ENCODE data around the gene MRPL53.

The MRPL53 gene

GRCh38 chr2:74472086-74472944, at the start of gene MRPL53:
Gene MRPL53, minus strand, starts transcription at chr2:74472680. Its CDS starts 20 bp downstream, at chr2:74472660.
- DNase-seq (ENCODE audit: insufficient read length, low spot score) = peak; percentile 70
- FAIRE-seq = peak; percentile 15
- peak; percentile 78 for TF ChIP-seq POLR2A (IDR thresholded peaks at IDR 0.05; ENCODE audit: low read depth, low read length)

GRCh38 chr2:74516650-74517049, 44.2 kb upstream of the MRPL53 start:
- DNase-seq (ENCODE audit: insufficient read length, low spot score) = no peak
- FAIRE-seq = no peak
- no peak for TF ChIP-seq POLR2A (IDR thresholded peaks at IDR 0.05; ENCODE audit: low read depth, low read length)

GRCh38 chr2:74515981-74516633, 43.6 kb upstream of the MRPL53 start:
- no peak for TF ChIP-seq POLR2A (IDR thresholded peaks at IDR 0.05; ENCODE audit: low read depth, low read length)
- no peak for DNase-seq (ENCODE audit: insufficient read length, low spot score)
- no peak for FAIRE-seq

- DNase-seq (ENCODE audit: insufficient read length, low spot score) (no peak), FAIRE-seq (no peak)
- no peak for TF ChIP-seq POLR2A (IDR thresholded peaks at IDR 0.05; ENCODE audit: low read depth, low read length)
Observed at GRCh38 chr2:74515271-74515980, 42.9 kb upstream of the MRPL53 start.

DNA sequence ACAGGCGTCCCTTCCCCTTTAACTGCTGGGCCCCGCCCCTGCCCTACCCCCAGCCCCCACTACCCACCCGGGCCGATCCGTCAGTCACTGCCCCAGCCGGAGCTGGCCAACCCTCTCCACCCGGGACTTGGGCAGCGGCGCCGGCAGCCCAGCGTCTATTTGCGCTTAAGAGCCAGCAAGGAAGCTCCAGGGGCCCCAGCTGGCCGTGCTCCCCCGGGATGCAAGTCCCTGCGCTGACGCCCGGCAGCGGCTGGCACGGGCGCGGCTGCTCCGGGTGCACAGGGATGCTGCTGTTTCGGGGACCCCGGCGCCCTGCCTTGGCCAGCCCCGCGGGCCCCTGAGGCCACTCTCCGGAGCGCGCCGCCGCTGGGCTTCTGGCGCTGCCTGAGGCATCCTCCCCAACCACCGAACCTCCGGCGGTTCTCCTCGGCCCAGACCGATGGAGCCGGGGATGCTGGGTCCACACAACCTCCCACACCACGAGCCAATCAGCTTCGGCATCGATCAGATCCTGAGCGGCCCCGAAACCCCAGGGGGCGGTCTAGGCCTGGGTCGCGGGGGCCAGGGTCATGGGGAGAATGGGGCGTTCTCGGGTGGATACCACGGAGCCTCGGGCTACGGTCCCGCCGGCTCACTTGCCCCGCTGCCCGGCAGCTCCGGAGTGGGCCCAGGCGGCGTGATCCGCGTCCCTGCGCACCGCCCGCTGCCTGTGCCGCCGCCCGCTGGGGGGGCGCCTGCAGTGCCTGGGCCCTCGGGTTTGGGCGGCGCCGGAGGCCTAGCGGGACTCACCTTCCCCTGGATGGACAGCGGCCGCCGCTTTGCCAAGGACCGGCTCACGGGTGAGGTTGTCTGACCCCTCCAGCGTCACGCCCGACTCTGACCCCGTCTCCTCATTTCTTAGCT, 42.1 kb upstream of the MRPL53 start, which contains the start of gene TLX2:
TLX2 (plus strand) TSS at position 83 of the 903 bp plus-strand sequence; CDS start at position 440, 357 bp downstream.
- FAIRE-seq (no peak), DNase-seq (ENCODE audit: insufficient read length, low spot score) (no peak)
- TF ChIP-seq POLR2A (IDR thresholded peaks at IDR 0.05; ENCODE audit: low read depth, low read length) = peak; percentile 12; the same call in 1 of the 2 replicates

GRCh38 chr2:74513605-74514367, 41.3 kb upstream of the MRPL53 start:
- FAIRE-seq (no peak), DNase-seq (ENCODE audit: insufficient read length, low spot score) (no peak)
- no peak for TF ChIP-seq POLR2A (IDR thresholded peaks at IDR 0.05; ENCODE audit: low read depth, low read length)

DNA sequence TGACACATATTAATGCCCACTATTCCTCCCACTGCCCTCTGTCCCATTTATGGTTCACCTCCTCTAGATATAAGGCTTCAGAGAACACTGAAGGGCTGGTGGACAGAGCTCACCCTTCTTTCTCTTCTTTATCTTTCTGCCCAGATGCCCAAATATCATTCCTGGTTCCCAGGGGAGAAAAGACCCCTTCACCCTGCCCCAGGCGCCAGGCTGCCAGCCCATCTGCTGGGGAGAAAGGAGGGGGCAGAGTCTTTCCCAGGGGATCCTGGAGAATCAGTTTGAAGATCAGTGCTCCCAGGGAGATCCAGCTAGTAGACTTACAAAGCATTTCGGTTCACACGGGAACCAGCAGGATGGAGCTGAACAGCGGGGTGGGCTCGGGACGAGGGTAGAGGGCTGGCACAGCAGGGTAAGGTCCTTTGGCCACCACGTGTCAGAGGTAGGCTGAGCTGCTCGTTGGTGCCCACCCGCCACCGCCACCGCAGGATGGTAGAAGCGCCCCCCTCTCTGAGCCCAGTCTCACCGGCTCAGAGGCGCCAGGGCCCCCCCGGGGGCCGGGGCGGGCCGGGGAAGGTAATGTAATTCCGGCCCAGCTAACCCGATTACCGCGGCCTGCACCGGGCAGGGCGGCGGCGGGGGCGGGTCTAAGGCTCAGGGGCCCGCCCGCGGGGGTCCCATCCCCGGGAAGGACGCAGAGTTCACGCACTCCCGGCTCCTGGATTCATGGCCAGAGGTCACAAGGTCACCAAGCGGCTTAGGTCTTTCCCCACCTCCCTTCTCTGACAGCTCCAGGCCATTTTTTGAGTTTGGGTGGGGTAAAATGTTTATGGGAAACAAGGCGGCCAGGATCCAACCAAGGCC, 40.5 kb upstream of the MRPL53 start:
- no peak for FAIRE-seq
- TF ChIP-seq POLR2A (IDR thresholded peaks at IDR 0.05; ENCODE audit: low read depth, low read length) = no peak
- no peak for DNase-seq (ENCODE audit: insufficient read length, low spot score)

GRCh38 chr2:74511104-74511989, 38.9 kb upstream of the MRPL53 start:
- no peak for TF ChIP-seq POLR2A (IDR thresholded peaks at IDR 0.05; ENCODE audit: low read depth, low read length)
- DNase-seq (ENCODE audit: insufficient read length, low spot score) (no peak), FAIRE-seq (no peak)

GRCh38 chr2:74510272-74510671, 37.8 kb upstream of the MRPL53 start:
- FAIRE-seq = no peak
- DNase-seq (ENCODE audit: insufficient read length, low spot score) = no peak
- no peak for TF ChIP-seq POLR2A (IDR thresholded peaks at IDR 0.05; ENCODE audit: low read depth, low read length)

DNA sequence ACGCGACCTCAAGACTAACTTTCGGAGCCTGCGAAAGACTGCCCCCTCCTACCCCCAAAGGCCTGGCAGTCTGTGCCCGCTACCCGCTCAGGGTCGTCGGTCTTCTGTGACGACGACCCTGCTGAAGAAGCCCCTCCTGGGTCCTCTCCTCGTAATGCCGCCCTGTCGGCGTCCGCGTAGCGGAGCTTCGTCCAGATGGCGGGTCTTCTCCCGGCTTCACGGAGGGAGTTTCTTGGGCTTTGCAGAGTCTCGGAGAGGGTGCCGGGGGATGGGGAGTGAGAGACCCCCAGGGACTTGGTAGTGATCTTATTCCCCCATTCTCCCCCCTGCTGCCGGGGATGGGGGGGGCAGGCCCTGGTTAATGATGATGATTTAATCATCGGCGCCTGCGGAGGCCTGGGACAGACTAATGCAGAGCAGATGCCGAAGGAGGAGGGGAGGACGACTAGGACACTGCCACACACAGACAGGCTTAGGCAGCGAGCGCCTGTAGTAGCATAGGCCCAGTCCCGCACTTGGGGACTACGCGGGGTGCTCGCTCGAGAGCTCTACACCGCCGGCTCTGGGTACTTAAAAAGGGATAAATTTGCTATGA, 35.5 kb upstream of the MRPL53 start:
- FAIRE-seq (no peak), DNase-seq (ENCODE audit: insufficient read length, low spot score) (no peak)
- no peak for TF ChIP-seq POLR2A (IDR thresholded peaks at IDR 0.05; ENCODE audit: low read depth, low read length)
